PC-9 (cell line): ENCODE measurements around the gene TAMALIN. TPM values are rescaled to one million over a fixed set of nuclear protein-coding genes. Genes with fewer than 3 reads are reported as not detected.

Experiments used
- BruUV-seq: library from RNA; stranded (reverse); fragments of 400-500 nt; replicated peaks from 2 replicates; lab custom pipeline; 2021; lab: Mats Ljungman, UMichigan
- CTCF ChIA-PET: fragments of 300-600 bp; sonication (Branson Sonifier 250); formaldehyde crosslinking; loops from one replicate; lab custom pipeline; 2022; ENCODE audit warnings: antibody characterized with exemption; lab: Charles Lee
- POLR2A ChIA-PET: fragments of 300-600 bp; sonication (Branson Sonifier 250); formaldehyde crosslinking; loops from one replicate; lab custom pipeline; 2022; ENCODE audit warnings: antibody characterized with exemption; ENCODE audit not compliant: unreplicated experiment; lab: Charles Lee
- DNase-seq, 2 experiments: peaks; one replicate each; pipeline versions ENCODE4 v3.0.0 to v3.0.0-alpha.2; 2015 to 2022; ENCODE audit warnings: mixed read lengths in 1 of 2
- H2AFZ ChIP-seq: fragments of 200-600 bp; sonication (generic); 2 replicates; pipeline ENCODE4 v1.8.1; 2017; ENCODE audit warnings: antibody characterized with exemption
- H3F3A ChIP-seq: fragments of 200-600 bp; sonication (generic); 2 replicates; pipeline ENCODE4 v1.8.1; 2017; ENCODE audit warnings: antibody characterized with exemption, mild to moderate bottlenecking, low read depth; ENCODE audit not compliant: insufficient read depth
- H3K27ac ChIP-seq: fragments of 200-600 bp; sonication (generic); 2 replicates; pipeline ENCODE4 v1.6.1; 2016; ENCODE audit warnings: mixed run types
- H3K27me3 ChIP-seq: fragments of 200-600 bp; sonication (generic); 2 replicates; pipeline ENCODE4 v1.6.1; 2016; ENCODE audit warnings: low read depth, mixed run types; ENCODE audit not compliant: insufficient read depth
- H3K36me3 ChIP-seq: fragments of 200-600 bp; sonication (generic); 2 replicates; pipeline ENCODE4 v1.6.1; 2016; ENCODE audit warnings: low read depth, mixed run types
- H3K4me1 ChIP-seq: fragments of 200-600 bp; sonication (generic); replicated peaks from 2 replicates; pipeline ENCODE4 v1.6.1; 2016; ENCODE audit warnings: mixed run types; ENCODE audit not compliant: insufficient read depth
- H3K4me2 ChIP-seq: fragments of 200-600 bp; sonication (generic); 2 replicates; pipeline ENCODE4 v1.6.1; 2017; ENCODE audit warnings: mixed run types
- H3K4me3 ChIP-seq: fragments of 200-600 bp; sonication (generic); 2 replicates; pipeline ENCODE4 v1.6.1; 2016; ENCODE audit warnings: mixed run types
- H3K79me2 ChIP-seq: fragments of 200-600 bp; sonication (generic); 2 replicates; pipeline ENCODE4 v1.6.1; 2017; ENCODE audit warnings: low read depth, mixed run types
- H3K9me2 ChIP-seq: fragments of 200-600 bp; sonication (generic); 2 replicates; pipeline ENCODE4 v1.8.1; 2017; ENCODE audit warnings: mild to moderate bottlenecking; ENCODE audit not compliant: insufficient read depth
- H3K9me3 ChIP-seq: fragments of 200-600 bp; sonication (generic); 2 replicates; pipeline ENCODE4 v1.8.1; 2016; ENCODE audit warnings: low read depth; ENCODE audit not compliant: insufficient read depth
- H4K20me1 ChIP-seq: fragments of 200-600 bp; sonication (generic); 2 replicates; pipeline ENCODE4 v1.8.1; 2017; ENCODE audit not compliant: insufficient read depth
- EZH2 ChIP-seq: fragments of 200-600 bp; sonication (generic); IDR thresholded peaks from 2 replicates; pipeline ENCODE4 v1.8.0; 2017; ENCODE audit warnings: antibody characterized with exemption, low read depth
- intact Hi-C: fragments of 100-400 bp; cut with micrococcal nuclease; formaldehyde crosslinking; loops from one replicate; pipeline ENCODE4 v1.10.0; 2022; ENCODE audit not compliant: unreplicated experiment
- total RNA-seq: library from RNA; stranded (reverse); gene quantifications from 2 replicates; pipeline ENCODE4 v1.2.3, GENCODE V29; 2021
- TF ChIP-seq, protein P1 (sequence below): fragments of 200-600 bp; sonication (generic); conservative IDR thresholded peaks from 2 replicates; pipeline ENCODE4 v1.6.1; 2017; ENCODE audit warnings: mixed run types, antibody characterized with exemption, mild to moderate bottlenecking, moderate library complexity

TAMALIN gene
- total RNA-seq, 1 experiment from 2014 or later, result not detected

DNA sequence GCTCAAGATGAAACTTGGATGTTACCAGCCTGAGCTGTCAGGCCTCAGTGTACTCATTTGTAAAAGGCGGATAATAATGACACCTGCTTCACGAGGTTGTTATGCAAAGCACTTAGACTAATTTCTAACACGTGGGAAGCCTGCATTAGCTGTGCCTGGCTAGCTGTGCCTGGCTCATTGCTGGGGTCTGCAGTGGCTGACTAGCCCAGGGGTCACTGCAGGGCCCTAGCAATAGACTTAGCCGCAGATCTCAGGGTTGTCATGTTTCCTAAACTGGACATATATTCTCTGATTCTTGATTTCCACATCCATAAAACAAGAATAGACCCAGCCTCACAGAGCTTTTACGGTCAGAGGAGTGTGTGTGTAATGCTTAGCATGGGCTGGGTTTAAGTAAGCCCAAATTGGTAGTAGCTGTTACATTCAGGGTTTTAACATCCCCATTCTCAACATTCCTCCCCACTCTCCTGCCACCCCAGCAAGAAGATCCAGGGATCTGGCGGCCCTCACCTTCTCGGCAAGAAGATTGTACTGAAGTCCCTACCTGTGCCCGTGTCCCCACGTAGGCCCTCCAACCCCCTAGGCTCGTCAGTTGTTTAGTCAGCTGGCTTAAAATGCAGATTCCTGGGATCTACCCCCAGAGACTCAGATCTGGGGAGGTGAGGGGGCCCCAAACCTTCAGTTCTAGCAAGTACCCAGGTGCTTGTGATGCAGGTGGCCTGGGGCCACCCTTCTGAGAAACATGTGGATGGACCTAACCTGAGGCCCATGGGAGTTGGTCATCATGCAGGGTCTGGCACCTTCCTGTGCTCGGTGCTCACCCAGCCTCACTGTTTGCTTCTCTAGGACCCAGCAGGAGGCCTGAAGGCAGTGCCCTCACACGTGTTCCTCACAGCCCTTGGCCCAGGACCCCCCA is 53.1 kb downstream of the TAMALIN start:
- Histone ChIP-seq H2AFZ (no peak overlapping the region), H3F3A (no peaks in the 10 kb centered on the region), H3K9me3 (no peaks in the 10 kb centered on the region), H4K20me1 (no peaks in the 10 kb centered on the region), H3K4me1 (no peaks in the 10 kb centered on the region), H3K36me3 (no peaks in the 10 kb centered on the region), H3K4me2 (no peak overlapping the region), H3K27me3 (no peaks in the 10 kb centered on the region), H3K79me2 (no peaks in the 10 kb centered on the region), H3K27ac (no peak overlapping the region), H3K9me2 (no peaks in the 10 kb centered on the region), H3K4me3 (no peak overlapping the region)
- CTCF ChIA-PET, result no interaction called here
- BruUV-seq, result no TSS peak
- POLR2A ChIA-PET, result no interaction called here
- no peak for DNase-seq
- intact Hi-C loops, result no loop called here
- TF ChIP-seq, protein P1, sequence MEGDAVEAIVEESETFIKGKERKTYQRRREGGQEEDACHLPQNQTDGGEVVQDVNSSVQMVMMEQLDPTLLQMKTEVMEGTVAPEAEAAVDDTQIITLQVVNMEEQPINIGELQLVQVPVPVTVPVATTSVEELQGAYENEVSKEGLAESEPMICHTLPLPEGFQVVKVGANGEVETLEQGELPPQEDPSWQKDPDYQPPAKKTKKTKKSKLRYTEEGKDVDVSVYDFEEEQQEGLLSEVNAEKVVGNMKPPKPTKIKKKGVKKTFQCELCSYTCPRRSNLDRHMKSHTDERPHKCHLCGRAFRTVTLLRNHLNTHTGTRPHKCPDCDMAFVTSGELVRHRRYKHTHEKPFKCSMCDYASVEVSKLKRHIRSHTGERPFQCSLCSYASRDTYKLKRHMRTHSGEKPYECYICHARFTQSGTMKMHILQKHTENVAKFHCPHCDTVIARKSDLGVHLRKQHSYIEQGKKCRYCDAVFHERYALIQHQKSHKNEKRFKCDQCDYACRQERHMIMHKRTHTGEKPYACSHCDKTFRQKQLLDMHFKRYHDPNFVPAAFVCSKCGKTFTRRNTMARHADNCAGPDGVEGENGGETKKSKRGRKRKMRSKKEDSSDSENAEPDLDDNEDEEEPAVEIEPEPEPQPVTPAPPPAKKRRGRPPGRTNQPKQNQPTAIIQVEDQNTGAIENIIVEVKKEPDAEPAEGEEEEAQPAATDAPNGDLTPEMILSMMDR, result no peak
- no peak for TF ChIP-seq EZH2

DNA sequence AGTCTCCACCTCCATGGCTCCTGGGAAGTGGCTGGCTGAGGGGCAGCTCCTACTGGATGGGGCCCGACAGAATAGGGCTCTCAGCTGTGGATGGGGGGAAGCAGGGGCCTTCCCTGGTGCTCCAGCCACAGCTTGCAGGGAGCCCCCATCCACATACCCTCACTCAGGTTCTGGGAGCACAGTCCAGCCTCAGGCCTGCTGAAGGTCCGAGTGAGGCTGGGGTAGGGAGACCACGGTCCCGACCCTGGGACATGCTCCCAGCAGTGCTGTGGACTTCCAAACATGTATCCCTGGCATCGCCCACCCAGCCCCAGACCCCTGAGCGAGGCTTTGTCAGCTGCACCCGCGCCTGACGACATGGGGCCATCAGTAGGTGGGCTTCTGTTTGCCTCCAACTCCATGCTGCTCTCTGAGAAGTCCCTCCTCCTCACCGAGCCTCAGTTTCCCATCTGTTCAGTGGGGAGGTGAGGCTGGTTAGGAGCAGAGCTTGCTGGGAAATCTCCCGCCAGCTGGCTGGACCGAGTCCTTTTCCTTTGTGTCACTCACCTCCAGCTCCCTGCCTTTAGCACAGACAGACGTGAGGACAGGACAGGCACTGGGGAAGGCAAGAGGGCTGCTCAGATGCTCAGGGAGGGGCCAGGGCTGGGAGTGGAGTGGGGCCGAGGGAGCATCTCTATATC is 53.9 kb downstream of the TAMALIN start:
- no peaks in the 10 kb centered on the region for H3K9me3 ChIP-seq
- no peaks in the 10 kb centered on the region for H3K4me1 ChIP-seq
- no peaks in the 10 kb centered on the region for H3K9me2 ChIP-seq
- no peak overlapping the region for H3K4me3 ChIP-seq
- H3F3A ChIP-seq, result no peaks in the 10 kb centered on the region
- POLR2A ChIA-PET, result interaction anchor here (0.6 kb wide), 1 partner anchor 10 kb away, joined by 6 read pairs; no protein-coding TSS in a partner anchor
- no peaks in the 10 kb centered on the region for H3K27me3 ChIP-seq
- H4K20me1 ChIP-seq, result no peaks in the 10 kb centered on the region
- H3K79me2 ChIP-seq, result no peaks in the 10 kb centered on the region
- H3K27ac ChIP-seq, result no peak overlapping the region
- BruUV-seq, result no TSS peak
- CTCF ChIA-PET, result interaction anchor here (0.7 kb wide), 1 partner anchor 35 kb away, joined by 3 read pairs; no protein-coding TSS in a partner anchor
- H3K4me2 ChIP-seq, result no peak overlapping the region
- intact Hi-C loops, result no loop called here
- H3K36me3 ChIP-seq, result no peaks in the 10 kb centered on the region
- no peak overlapping the region for H2AFZ ChIP-seq
- DNase-seq, result no peak
- TF ChIP-seq, protein P1, result no peak
- no peak for TF ChIP-seq EZH2

DNA sequence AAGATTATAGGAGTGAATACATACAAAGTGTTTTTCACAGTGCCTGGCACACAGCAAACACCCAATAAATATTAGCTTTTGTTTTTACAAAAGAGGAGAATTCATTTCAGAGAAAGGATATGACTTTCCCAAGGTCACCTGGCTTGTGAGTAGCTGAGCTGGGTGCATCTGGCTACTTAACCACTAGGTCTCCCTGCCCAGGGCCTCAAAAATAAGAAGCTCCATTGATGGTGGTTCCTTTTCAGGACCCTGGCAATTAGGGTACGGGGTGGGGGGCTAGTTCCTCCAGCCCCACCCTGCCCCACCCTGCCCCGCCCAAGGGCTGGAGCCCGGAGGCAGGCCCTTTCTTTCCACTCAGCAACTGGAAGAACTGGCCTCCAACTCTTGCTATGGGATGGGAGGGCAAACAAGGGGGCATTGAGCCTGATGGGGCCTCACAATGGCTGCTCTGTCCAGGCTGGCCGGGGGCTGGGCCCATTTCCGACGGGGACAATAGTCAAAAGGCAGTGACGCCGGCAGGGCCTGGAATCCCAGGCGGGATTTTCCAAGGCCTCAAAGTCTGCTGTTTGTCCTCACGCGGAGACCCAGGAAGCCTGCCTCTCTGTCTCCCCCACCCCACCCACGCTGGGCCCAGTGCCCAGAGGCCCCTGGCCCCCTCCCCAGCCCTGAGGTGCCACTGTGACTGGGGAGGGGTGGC is 54.9 kb downstream of the TAMALIN start:
- H4K20me1 ChIP-seq, result no peaks in the 10 kb centered on the region
- H3K79me2 ChIP-seq, result no peaks in the 10 kb centered on the region
- peaks cover 2% of the 10 kb centered on the region; the same call in 1 of the 2 replicates for H3K27me3 ChIP-seq
- TF ChIP-seq EZH2, result no peak
- TF ChIP-seq, protein P1, result no peak
- no peak overlapping the region for H2AFZ ChIP-seq
- intact Hi-C loops, result no loop called here
- H3K27ac ChIP-seq, result no peak overlapping the region
- POLR2A ChIA-PET, result no interaction called here
- H3K4me3 ChIP-seq, result no peak overlapping the region
- no peaks in the 10 kb centered on the region for H3F3A ChIP-seq
- H3K4me2 ChIP-seq, result no peak overlapping the region
- no peak for DNase-seq
- no peaks in the 10 kb centered on the region for H3K36me3 ChIP-seq
- no peaks in the 10 kb centered on the region for H3K9me3 ChIP-seq
- CTCF ChIA-PET, result interaction anchor here (0.7 kb wide), 1 partner anchor 36 kb away, joined by 3 read pairs; no protein-coding TSS in a partner anchor
- H3K9me2 ChIP-seq, result no peaks in the 10 kb centered on the region
- BruUV-seq, result no TSS peak
- no peaks in the 10 kb centered on the region for H3K4me1 ChIP-seq
